ENCODE results near the gene BTD.

Gene BTD

DNA sequence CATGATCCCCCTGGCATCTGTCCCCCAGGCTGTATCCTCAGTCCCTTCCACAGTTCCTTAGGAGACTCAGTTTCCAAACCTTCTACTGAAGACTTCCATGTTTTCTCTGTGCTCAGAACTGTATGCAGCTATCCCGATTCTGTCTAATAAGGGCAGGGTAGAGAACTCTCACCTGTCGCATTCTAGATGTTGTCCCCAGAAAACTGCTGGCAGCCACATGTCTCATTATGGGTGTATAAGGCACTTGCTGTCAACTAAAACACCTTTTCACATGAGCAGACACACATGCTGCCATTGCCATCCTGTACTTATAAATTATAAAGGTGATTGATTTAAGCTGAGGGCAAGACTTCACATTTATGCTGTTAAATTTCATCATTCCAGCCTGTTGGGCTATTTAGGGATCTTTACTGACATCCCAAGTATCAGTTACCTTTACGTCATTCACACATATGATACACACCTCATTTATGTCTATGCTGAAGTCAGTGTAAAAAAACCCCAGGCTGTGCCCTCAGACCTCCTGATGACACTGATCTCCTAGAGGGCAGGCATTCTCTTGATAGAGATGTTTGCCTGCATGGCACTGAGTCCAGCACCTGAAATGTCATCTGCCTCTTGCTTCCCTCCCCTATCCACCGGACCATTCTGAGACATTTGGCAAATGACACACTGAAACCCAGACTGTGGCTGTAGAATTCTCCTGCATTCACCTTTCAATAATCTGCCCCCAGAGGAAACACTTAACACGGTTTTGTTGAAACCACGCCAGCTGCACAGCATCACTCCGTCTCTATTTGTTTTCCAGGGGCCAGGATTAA lies 35.8 kb downstream of the BTD start:
- peak overlapping the region in 1 of 2 donors; percentile 15 for H3K4me3 ChIP-seq (ENCODE audit: low read depth in 1 of 2, low read length in 2 of 2)

DNA sequence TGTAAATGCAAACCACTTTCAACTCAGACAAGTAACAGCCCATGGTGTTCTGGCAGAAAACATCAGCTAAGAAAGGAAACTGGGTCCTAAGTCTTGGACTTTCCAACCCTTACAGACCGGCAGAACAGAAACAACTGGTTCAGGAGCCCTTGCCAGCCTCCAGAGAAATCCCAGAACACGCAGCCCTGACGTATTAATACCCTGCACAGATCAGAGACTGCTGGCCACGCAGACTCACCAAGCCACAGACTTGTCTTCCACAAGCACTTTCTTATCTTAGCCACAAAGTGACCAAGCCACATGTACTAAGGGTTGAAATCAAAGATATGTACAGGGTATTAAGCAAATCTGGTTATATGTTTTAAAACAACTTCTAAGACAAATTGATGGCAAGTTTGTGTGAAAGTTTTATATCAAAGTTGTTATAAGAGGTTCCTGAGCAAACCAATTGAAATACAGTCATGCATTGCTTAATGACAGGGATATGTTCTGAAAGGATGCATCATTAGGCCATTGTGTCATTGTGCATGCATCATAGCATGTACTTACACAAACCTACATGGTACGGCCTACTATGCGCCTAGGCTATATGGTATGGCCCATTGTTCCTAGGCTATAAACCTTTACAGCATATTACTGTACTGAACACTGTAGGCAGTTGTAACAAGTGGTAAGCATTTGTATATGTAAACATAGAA lies 36.8 kb downstream of the BTD start:
- Histone ChIP-seq H3K27ac (ENCODE audit: low read length) (peak overlapping the region; percentile 78), H3K27me3 (ENCODE audit: low read depth, low read length) (no peaks in the 10 kb centered on the region), H3K4me1 (ENCODE audit: control insufficient read depth in 1 of 2, insufficient read depth in 2 of 2, low read length in 2 of 2) (peaks cover 8 to 15% of the 10 kb centered on the region in 2 donors), H3K4me3 (ENCODE audit: low read depth in 1 of 2, low read length in 2 of 2) (no peak overlapping the region), H3K36me3 (ENCODE audit: control insufficient read depth in 1 of 2, insufficient read depth in 2 of 2, low read length in 2 of 2) (no peaks in the 10 kb centered on the region), H3K9me3 (ENCODE audit: control insufficient read depth in 1 of 2, low read length in 2 of 2) (no peaks in the 10 kb centered on the region)

More for the DNA sequence above, 35.8 kb downstream of the BTD start:
- Histone ChIP-seq H3K27ac (ENCODE audit: low read length) (peak overlapping the region; percentile 78), H3K36me3 (ENCODE audit: control insufficient read depth in 1 of 2, insufficient read depth in 2 of 2, low read length in 2 of 2) (no peaks in the 10 kb centered on the region), H3K9me3 (ENCODE audit: control insufficient read depth in 1 of 2, low read length in 2 of 2) (no peaks in the 10 kb centered on the region), H3K4me1 (ENCODE audit: control insufficient read depth in 1 of 2, insufficient read depth in 2 of 2, low read length in 2 of 2) (peaks cover 8 to 15% of the 10 kb centered on the region in 2 donors), H3K27me3 (ENCODE audit: low read depth, low read length) (no peaks in the 10 kb centered on the region)

DNA sequence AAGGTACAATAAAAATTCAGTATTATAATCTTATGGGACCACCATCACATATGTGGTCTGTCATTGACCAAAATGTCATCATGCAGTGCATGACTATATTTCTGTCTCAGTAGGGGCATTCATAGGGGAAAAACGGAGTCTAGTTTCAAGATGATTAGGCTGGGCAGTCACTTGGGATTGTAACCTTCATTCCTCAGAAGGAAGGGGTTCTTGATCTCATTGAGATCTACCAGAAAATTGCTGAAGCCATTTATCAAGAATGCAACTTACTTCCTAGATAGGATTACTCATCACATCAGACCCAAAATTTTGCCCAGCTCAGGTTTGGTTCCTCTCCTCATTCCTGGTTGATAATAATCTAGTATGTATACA lies 37.3 kb downstream of the BTD start:
- Histone ChIP-seq H3K4me3 (ENCODE audit: low read depth in 1 of 2, low read length in 2 of 2) (no peak overlapping the region), H3K27me3 (ENCODE audit: low read depth, low read length) (no peaks in the 10 kb centered on the region), H3K4me1 (ENCODE audit: control insufficient read depth in 1 of 2, insufficient read depth in 2 of 2, low read length in 2 of 2) (peaks cover 8 to 13% of the 10 kb centered on the region in 2 donors), H3K36me3 (ENCODE audit: control insufficient read depth in 1 of 2, insufficient read depth in 2 of 2, low read length in 2 of 2) (no peaks in the 10 kb centered on the region), H3K9me3 (ENCODE audit: control insufficient read depth in 1 of 2, low read length in 2 of 2) (no peaks in the 10 kb centered on the region), H3K27ac (ENCODE audit: low read length) (peak overlapping the region; percentile 73)

DNA sequence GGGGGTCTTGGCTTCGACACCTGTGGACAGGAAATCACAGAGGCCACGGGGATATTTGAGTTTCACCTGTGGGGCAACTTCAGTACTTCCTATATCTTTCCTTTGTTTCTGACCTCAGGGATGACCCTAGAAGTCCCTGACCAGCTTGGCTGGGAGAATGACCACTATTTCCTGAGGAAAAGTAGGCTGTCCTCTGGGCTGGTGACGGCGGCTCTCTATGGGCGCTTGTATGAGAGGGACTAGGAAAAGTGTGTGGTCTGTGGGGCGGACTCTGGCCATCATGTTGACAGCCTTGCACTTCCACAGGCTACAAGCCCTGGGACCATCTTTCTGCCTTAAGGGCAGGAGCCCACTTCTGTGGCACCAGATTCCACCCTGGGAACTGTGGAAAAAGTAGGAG lies 43.7 kb downstream of the BTD start:
- H3K27ac ChIP-seq (ENCODE audit: low read length) = peak overlapping the region; percentile 50

DNA sequence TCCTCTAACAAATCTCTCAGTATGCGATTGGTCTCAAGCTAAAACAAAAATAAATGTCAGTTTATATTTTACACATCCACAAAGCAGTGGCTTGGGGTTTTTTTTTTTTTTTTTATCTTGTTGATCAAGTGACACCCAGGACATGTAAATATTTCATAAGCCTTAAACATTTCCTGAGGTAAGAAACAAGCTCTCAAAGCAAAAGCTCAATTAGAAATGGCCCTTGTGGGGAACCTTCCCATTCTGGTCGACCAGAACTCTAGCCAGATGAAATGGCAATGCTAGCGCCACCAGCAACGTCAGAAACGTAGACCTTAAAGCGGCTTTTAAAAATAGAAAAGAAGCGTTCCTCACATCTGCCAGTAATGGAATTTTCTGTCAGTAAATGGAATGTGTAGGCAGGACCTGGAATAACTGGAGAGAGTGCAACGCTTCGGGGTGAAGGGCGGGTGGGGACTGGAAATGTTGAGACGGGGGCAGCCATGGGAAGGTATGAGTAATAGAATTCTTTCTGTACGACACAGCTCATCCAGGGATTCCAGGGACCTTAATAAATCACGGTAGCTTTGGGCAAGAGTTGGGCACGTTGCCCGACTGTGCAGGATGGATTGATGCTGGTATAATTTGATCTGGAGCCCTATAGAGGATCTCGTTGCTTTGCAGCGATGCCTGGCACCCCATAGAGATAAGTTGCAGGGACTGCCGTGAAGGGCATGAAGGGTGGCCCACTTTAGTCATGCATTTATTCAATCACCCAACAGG lies 44.4 kb downstream of the BTD start:
- peak overlapping the region in 1 of 2 donors; percentile 27 for H3K4me3 ChIP-seq (ENCODE audit: low read depth in 1 of 2, low read length in 2 of 2)
- H3K9me3 ChIP-seq (ENCODE audit: control insufficient read depth in 1 of 2, low read length in 2 of 2) = no peaks in the 10 kb centered on the region
- peaks cover 5 to 18% of the 10 kb centered on the region in 2 donors for H3K4me1 ChIP-seq (ENCODE audit: control insufficient read depth in 1 of 2, insufficient read depth in 2 of 2, low read length in 2 of 2)
- peak overlapping the region; percentile 84 for H3K27ac ChIP-seq (ENCODE audit: low read length)
- no peaks in the 10 kb centered on the region for H3K27me3 ChIP-seq (ENCODE audit: low read depth, low read length)
- H3K36me3 ChIP-seq (ENCODE audit: control insufficient read depth in 1 of 2, insufficient read depth in 2 of 2, low read length in 2 of 2) = peaks cover 8 to 10% of the 10 kb centered on the region in 2 donors

More for the DNA sequence above, 43.7 kb downstream of the BTD start:
- peaks cover 8 to 10% of the 10 kb centered on the region in 2 donors for H3K36me3 ChIP-seq (ENCODE audit: control insufficient read depth in 1 of 2, insufficient read depth in 2 of 2, low read length in 2 of 2)
- no peak overlapping the region for H3K4me3 ChIP-seq (ENCODE audit: low read depth in 1 of 2, low read length in 2 of 2)
- no peaks in the 10 kb centered on the region for H3K9me3 ChIP-seq (ENCODE audit: control insufficient read depth in 1 of 2, low read length in 2 of 2)
- peaks cover 5 to 18% of the 10 kb centered on the region in 2 donors for H3K4me1 ChIP-seq (ENCODE audit: control insufficient read depth in 1 of 2, insufficient read depth in 2 of 2, low read length in 2 of 2)
- H3K27me3 ChIP-seq (ENCODE audit: low read depth, low read length) = no peaks in the 10 kb centered on the region

DNA sequence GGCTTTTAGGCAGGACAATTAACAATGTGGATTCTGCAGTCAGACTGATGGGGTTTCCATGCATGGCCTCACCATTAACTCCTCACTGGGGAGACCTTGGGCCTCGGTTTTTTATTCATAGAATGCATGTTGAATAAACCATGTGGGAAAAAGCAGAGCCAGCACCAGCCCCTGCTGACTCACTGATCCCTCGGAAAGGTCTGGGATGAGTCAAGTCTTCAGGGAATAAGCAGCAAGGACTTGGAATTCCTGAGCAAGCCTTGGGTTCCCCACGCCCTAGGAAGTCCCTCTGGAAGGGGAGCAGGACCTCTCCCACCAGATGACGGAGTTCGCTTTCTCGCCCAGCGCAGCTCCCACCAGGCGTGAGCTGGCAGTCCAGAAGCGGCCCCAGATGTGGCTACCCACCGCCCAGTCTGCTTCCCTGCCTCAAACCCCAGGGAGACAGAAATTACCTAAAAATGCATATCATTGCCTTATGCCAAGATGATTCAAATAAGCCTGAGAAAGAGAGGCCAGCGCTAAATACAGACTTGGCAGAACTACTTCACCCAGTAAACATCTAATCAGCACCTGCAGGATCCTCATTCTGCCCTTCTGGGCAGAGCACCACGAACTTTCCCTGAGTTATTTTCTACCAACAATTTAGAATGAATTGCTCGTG lies 45.4 kb downstream of the BTD start:
- peaks cover 8 to 10% of the 10 kb centered on the region in 2 donors for H3K36me3 ChIP-seq (ENCODE audit: control insufficient read depth in 1 of 2, insufficient read depth in 2 of 2, low read length in 2 of 2)
- peak overlapping the region in 1 of 2 donors; percentile 27 for H3K4me3 ChIP-seq (ENCODE audit: low read depth in 1 of 2, low read length in 2 of 2)
- H3K9me3 ChIP-seq (ENCODE audit: control insufficient read depth in 1 of 2, low read length in 2 of 2) = no peaks in the 10 kb centered on the region
- H3K4me1 ChIP-seq (ENCODE audit: control insufficient read depth in 1 of 2, insufficient read depth in 2 of 2, low read length in 2 of 2) = peaks cover 5 to 18% of the 10 kb centered on the region in 2 donors
- H3K27ac ChIP-seq (ENCODE audit: low read length) = peak overlapping the region; percentile 84
- H3K27me3 ChIP-seq (ENCODE audit: low read depth, low read length) = no peaks in the 10 kb centered on the region

DNA sequence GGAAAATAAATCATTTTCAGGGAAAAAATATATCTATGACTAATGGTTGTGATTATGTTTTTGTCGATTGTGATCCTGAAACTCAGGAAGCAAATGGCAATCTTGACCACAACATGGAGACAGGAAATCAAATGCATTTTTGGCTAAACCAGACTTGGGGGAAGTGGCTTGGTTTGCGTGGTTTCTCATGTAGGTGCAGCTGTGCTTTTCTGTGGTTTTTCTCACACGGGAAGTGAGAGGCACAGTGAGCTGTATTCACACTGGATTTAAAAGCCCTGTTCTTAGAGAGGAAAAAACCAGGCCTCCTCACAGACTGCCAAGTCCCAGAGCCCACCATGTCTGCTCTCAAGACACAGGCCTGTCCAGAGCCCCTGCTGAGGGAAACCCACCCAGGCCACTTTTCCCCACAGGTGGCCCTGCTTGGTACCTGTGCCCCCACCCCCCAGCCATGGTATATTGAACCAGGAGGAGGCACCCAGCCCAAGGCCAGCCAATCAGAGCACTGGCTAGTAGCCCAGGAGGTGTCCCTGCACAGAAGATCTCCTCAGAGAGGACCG lies 46.1 kb downstream of the BTD start:
- Histone ChIP-seq H3K9me3 (ENCODE audit: control insufficient read depth in 1 of 2, low read length in 2 of 2) (no peaks in the 10 kb centered on the region), H3K4me3 (ENCODE audit: low read depth in 1 of 2, low read length in 2 of 2) (no peak overlapping the region), H3K27ac (ENCODE audit: low read length) (peak overlapping the region; percentile 84), H3K4me1 (ENCODE audit: control insufficient read depth in 1 of 2, insufficient read depth in 2 of 2, low read length in 2 of 2) (peaks cover 5 to 18% of the 10 kb centered on the region in 2 donors), H3K36me3 (ENCODE audit: control insufficient read depth in 1 of 2, insufficient read depth in 2 of 2, low read length in 2 of 2) (peaks cover 8 to 10% of the 10 kb centered on the region in 2 donors), H3K27me3 (ENCODE audit: low read depth, low read length) (no peaks in the 10 kb centered on the region)

DNA sequence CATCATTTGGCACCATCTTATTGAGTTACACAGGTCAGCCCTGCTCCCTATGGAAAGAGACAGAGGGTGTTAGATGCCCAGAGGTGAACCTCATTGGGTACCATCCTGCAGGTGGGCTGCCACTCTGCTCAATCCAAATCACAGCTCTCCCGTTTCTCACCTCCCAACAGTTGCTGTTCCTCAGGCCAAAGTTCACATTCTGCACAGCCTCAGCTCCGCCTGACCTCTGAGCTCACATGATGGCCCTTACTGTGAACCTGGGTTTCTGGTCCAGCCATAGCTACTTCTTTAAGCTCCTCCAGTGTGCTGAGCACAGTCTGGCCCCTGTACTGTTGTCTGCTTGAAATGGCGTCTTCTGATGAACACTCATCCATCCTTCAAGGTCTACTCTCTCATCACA lies 47.8 kb downstream of the BTD start:
- no peaks in the 10 kb centered on the region for H3K27me3 ChIP-seq (ENCODE audit: low read depth, low read length)
- H3K36me3 ChIP-seq (ENCODE audit: control insufficient read depth in 1 of 2, insufficient read depth in 2 of 2, low read length in 2 of 2) = peaks cover 7 to 10% of the 10 kb centered on the region in 2 donors
- H3K9me3 ChIP-seq (ENCODE audit: control insufficient read depth in 1 of 2, low read length in 2 of 2) = no peaks in the 10 kb centered on the region
- no peak overlapping the region for H3K27ac ChIP-seq (ENCODE audit: low read length)
- H3K4me3 ChIP-seq (ENCODE audit: low read depth in 1 of 2, low read length in 2 of 2) = no peak overlapping the region
- H3K4me1 ChIP-seq (ENCODE audit: control insufficient read depth in 1 of 2, insufficient read depth in 2 of 2, low read length in 2 of 2) = peaks cover 5 to 18% of the 10 kb centered on the region in 2 donors

DNA sequence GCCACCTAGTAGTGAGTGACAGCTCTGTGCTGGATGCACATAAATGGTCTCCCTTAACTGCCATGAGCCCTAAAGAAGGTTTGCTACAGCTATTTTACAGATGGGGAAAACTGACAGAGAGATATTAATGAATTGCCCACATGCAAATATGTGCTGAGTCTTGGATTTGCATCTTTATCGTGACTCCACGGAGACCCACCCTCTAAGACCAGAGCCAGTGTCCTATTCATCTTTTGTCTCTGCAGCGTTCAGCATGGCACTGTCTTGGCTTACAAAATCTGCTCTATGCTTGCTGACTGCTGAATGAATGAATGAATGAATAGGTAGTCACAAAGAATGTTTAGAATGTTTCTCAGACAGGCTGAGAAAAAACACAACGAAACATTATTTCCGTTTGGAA lies 48.3 kb downstream of the BTD start:
- Histone ChIP-seq H3K27me3 (ENCODE audit: low read depth, low read length) (no peaks in the 10 kb centered on the region), H3K4me3 (ENCODE audit: low read depth in 1 of 2, low read length in 2 of 2) (no peak overlapping the region), H3K36me3 (ENCODE audit: control insufficient read depth in 1 of 2, insufficient read depth in 2 of 2, low read length in 2 of 2) (peaks cover 2 to 9% of the 10 kb centered on the region in 2 donors), H3K9me3 (ENCODE audit: control insufficient read depth in 1 of 2, low read length in 2 of 2) (no peaks in the 10 kb centered on the region), H3K27ac (ENCODE audit: low read length) (no peak overlapping the region), H3K4me1 (ENCODE audit: control insufficient read depth in 1 of 2, insufficient read depth in 2 of 2, low read length in 2 of 2) (peaks cover 5 to 18% of the 10 kb centered on the region in 2 donors)

DNA sequence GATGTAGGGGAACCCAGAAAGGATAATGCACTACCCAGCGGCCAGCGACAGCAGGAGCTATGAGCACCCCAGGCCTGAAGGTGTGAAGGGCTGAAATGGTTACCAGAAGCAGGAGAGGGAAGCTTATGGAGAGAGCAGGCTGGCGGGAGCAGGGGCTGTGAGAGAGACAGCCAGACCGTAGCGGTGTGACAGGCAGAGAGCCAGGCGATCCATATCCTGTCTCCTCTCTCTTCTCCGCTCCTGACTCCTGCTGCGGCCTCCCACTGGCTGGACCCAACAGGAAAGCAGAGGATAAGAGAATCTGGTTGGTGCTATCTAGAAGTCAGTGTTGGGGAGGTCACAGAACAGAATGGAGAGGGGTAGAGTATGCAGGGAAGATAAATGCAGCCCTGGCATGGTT lies 49.9 kb downstream of the BTD start:
- Histone ChIP-seq H3K4me3 (ENCODE audit: low read depth in 1 of 2, low read length in 2 of 2) (no peak overlapping the region), H3K4me1 (ENCODE audit: control insufficient read depth in 1 of 2, insufficient read depth in 2 of 2, low read length in 2 of 2) (peaks cover 4 to 15% of the 10 kb centered on the region in 2 donors), H3K27ac (ENCODE audit: low read length) (no peak overlapping the region), H3K27me3 (ENCODE audit: low read depth, low read length) (no peaks in the 10 kb centered on the region), H3K36me3 (ENCODE audit: control insufficient read depth in 1 of 2, insufficient read depth in 2 of 2, low read length in 2 of 2) (peaks cover 0 to 5% of the 10 kb centered on the region in 2 donors), H3K9me3 (ENCODE audit: control insufficient read depth in 1 of 2, low read length in 2 of 2) (peaks cover 4 to 5% of the 10 kb centered on the region in 2 donors)
